ENCODE measurements around the gene GRIK3.

Gene GRIK3

GRCh38 chr1:36965275-36966159, 68.8 kb downstream of the GRIK3 start (continued):
- TF ChIP-seq BCL11B (tag by site-specific recombination; IDR thresholded peaks at IDR 0.05; ENCODE audit: low read depth) = no peak
- 0 out of 2 replicates have a peak, but pooled peaks have one; percentile 17 for TF ChIP-seq ZBTB21 (tag by site-specific recombination; IDR thresholded peaks at IDR 0.05)
- TF ChIP-seq ZNF23 (tag by site-specific recombination; IDR thresholded peaks at IDR 0.05; ENCODE audit: borderline replicate concordance) = no peak
- TF ChIP-seq ZNF488 (tag by site-specific recombination; IDR thresholded peaks at IDR 0.05) = peak; percentile 78
- no peak for TF ChIP-seq KLF1 (tag by site-specific recombination; IDR thresholded peaks at IDR 0.05)
- no peak for TF ChIP-seq ZNF670 (tag by site-specific recombination; IDR thresholded peaks at IDR 0.05; ENCODE audit: low read depth)
- TF ChIP-seq, protein P1, sequence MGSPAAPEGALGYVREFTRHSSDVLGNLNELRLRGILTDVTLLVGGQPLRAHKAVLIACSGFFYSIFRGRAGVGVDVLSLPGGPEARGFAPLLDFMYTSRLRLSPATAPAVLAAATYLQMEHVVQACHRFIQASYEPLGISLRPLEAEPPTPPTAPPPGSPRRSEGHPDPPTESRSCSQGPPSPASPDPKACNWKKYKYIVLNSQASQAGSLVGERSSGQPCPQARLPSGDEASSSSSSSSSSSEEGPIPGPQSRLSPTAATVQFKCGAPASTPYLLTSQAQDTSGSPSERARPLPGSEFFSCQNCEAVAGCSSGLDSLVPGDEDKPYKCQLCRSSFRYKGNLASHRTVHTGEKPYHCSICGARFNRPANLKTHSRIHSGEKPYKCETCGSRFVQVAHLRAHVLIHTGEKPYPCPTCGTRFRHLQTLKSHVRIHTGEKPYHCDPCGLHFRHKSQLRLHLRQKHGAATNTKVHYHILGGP (tag by site-specific recombination; IDR thresholded peaks at IDR 0.05) = peak; percentile 92
- peak; percentile 52; the same call in 1 of the 2 replicates for TF ChIP-seq KLF16 (tag by site-specific recombination; IDR thresholded peaks at IDR 0.05)
- no peak for TF ChIP-seq ZNF223 (tag by site-specific recombination; IDR thresholded peaks at IDR 0.05)
- TF ChIP-seq SCRT2 (tag by site-specific recombination; IDR thresholded peaks at IDR 0.05) = peak; percentile 54; the same call in 1 of the 2 replicates
- TF ChIP-seq FEZF1 (tag by site-specific recombination; IDR thresholded peaks at IDR 0.05) = peak; percentile 82
- no peak for TF ChIP-seq ZNF391 (tag by site-specific recombination; IDR thresholded peaks at IDR 0.05; ENCODE audit: borderline replicate concordance, low read depth)
- TF ChIP-seq ZBTB8A (tag by site-specific recombination; IDR thresholded peaks at IDR 0.05) = peak; percentile 36; the same call in 1 of the 2 replicates
- TF ChIP-seq ZEB2 (tag by site-specific recombination; IDR thresholded peaks at IDR 0.05) = peak; percentile 76
- peak; percentile 93 for TF ChIP-seq GLIS1 (tag by site-specific recombination; IDR thresholded peaks at IDR 0.05)
- TF ChIP-seq, protein P2, sequence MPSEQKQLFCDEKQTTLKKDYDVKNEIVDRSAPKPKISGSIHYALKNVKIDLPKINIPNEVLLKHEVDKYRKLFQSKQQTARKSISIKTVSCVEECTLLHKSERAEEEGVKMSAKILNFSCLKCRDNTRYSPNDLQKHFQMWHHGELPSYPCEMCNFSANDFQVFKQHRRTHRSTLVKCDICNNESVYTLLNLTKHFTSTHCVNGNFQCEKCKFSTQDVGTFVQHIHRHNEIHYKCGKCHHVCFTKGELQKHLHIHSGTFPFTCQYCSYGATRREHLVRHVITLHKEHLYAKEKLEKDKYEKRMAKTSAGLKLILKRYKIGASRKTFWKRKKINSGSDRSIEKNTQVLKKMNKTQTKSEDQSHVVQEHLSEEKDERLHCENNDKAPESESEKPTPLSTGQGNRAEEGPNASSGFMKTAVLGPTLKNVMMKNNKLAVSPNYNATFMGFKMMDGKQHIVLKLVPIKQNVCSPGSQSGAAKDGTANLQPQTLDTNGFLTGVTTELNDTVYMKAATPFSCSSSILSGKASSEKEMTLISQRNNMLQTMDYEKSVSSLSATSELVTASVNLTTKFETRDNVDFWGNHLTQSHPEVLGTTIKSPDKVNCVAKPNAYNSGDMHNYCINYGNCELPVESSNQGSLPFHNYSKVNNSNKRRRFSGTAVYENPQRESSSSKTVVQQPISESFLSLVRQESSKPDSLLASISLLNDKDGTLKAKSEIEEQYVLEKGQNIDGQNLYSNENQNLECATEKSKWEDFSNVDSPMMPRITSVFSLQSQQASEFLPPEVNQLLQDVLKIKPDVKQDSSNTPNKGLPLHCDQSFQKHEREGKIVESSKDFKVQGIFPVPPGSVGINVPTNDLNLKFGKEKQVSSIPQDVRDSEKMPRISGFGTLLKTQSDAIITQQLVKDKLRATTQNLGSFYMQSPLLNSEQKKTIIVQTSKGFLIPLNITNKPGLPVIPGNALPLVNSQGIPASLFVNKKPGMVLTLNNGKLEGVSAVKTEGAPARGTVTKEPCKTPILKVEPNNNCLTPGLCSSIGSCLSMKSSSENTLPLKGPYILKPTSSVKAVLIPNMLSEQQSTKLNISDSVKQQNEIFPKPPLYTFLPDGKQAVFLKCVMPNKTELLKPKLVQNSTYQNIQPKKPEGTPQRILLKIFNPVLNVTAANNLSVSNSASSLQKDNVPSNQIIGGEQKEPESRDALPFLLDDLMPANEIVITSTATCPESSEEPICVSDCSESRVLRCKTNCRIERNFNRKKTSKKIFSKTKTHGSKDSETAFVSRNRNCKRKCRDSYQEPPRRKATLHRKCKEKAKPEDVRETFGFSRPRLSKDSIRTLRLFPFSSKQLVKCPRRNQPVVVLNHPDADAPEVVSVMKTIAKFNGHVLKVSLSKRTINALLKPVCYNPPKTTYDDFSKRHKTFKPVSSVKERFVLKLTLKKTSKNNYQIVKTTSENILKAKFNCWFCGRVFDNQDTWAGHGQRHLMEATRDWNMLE (tag by site-specific recombination; conservative IDR thresholded peaks at IDR 0.05; ENCODE audit: low read depth) = 0 out of 2 replicates have a peak, but pooled peaks have one; percentile 27
- TF ChIP-seq, protein P3, sequence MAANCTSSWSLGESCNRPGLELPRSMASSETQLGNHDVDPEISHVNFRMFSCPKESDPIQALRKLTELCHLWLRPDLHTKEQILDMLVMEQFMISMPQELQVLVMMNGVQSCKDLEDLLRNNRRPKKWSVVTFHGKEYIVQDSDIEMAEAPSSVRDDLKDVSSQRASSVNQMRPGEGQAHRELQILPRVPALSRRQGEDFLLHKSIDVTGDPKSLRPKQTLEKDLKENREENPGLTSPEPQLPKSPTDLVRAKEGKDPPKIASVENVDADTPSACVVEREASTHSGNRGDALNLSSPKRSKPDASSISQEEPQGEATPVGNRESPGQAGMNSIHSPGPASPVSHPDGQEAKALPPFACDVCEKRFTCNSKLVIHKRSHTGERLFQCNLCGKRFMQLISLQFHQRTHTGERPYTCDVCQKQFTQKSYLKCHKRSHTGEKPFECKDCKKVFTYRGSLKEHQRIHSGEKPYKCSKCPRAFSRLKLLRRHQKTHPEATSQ (tag by site-specific recombination; IDR thresholded peaks at IDR 0.05) = no peak
- no peak for TF ChIP-seq ZNF112 (tag by site-specific recombination; IDR thresholded peaks at IDR 0.05)
- no peak for TF ChIP-seq ZBTB7A (tag by site-specific recombination; IDR thresholded peaks at IDR 0.05; ENCODE audit: low read depth)
- no peak for TF ChIP-seq ZNF777 (tag by site-specific recombination; IDR thresholded peaks at IDR 0.05; ENCODE audit: borderline replicate concordance)
- TF ChIP-seq SP7 (tag by site-specific recombination; IDR thresholded peaks at IDR 0.05) = peak; percentile 94
- TF ChIP-seq ZNF843 (tag by site-specific recombination; IDR thresholded peaks at IDR 0.05) = peak; percentile 33; the same call in 1 of the 2 replicates
